ENCODE data around the gene PODXL2. TPM values are rescaled to one million over a fixed set of nuclear protein-coding genes. Genes with fewer than 3 reads are reported as not detected.

The PODXL2 gene
- total RNA-seq, 1 donor from 2014 or later: 4.2 TPM

- Histone ChIP-seq H3K27ac (ENCODE audit: low read depth, low read length) (no peak overlapping the region), H3K27me3 (ENCODE audit: control insufficient read depth in 3 of 3, insufficient read depth in 3 of 3, low read length in 3 of 3) (no peaks in the 10 kb centered on the region), H3K9me3 (ENCODE audit: control insufficient read depth in 3 of 3, low read length in 3 of 3) (no peaks in the 10 kb centered on the region), H3K9ac (ENCODE audit: low read depth in 1 of 3, low read length in 3 of 3) (peak overlapping the region in 1 of 3 donors; percentile 4), H3K4me3 (ENCODE audit: low read length in 3 of 3) (no peak overlapping the region), H3K36me3 (ENCODE audit: control insufficient read depth in 3 of 3, insufficient read depth in 3 of 3, low read length in 3 of 3) (peaks cover 0 to 32% (median 15%) of the 10 kb centered on the region in 3 donors), H3K4me1 (ENCODE audit: control insufficient read depth in 3 of 3, insufficient read depth in 3 of 3, low read length in 3 of 3) (peaks cover 23 to 57% (median 55%) of the 10 kb centered on the region in 3 donors)
Measured at GRCh38 chr3:127718916-127719290, 89.9 kb downstream of the PODXL2 start.

- H3K4me1 ChIP-seq (ENCODE audit: control insufficient read depth in 3 of 3, insufficient read depth in 3 of 3, low read length in 3 of 3): peaks cover 23 to 55% (median 52%) of the 10 kb centered on the region in 3 donors
- H3K27ac ChIP-seq (ENCODE audit: low read depth, low read length): no peak overlapping the region
- no peaks in the 10 kb centered on the region for H3K9me3 ChIP-seq (ENCODE audit: control insufficient read depth in 3 of 3, low read length in 3 of 3)
- H3K4me3 ChIP-seq (ENCODE audit: low read length in 3 of 3): no peak overlapping the region
- H3K9ac ChIP-seq (ENCODE audit: low read depth in 1 of 3, low read length in 3 of 3): peak overlapping the region in 1 of 3 donors; percentile 4
- no peaks in the 10 kb centered on the region for H3K27me3 ChIP-seq (ENCODE audit: control insufficient read depth in 3 of 3, insufficient read depth in 3 of 3, low read length in 3 of 3)
- peaks cover 0 to 30% (median 15%) of the 10 kb centered on the region in 3 donors for H3K36me3 ChIP-seq (ENCODE audit: control insufficient read depth in 3 of 3, insufficient read depth in 3 of 3, low read length in 3 of 3)
Measured at GRCh38 chr3:127719369-127719768, 90.4 kb downstream of the PODXL2 start.

- H3K4me1 ChIP-seq (ENCODE audit: control insufficient read depth in 3 of 3, insufficient read depth in 3 of 3, low read length in 3 of 3): peaks cover 14 to 47% (median 46%) of the 10 kb centered on the region in 3 donors
- no peak overlapping the region for H3K27ac ChIP-seq (ENCODE audit: low read depth, low read length)
- no peak overlapping the region for H3K9ac ChIP-seq (ENCODE audit: low read depth in 1 of 3, low read length in 3 of 3)
- no peaks in the 10 kb centered on the region for H3K27me3 ChIP-seq (ENCODE audit: control insufficient read depth in 3 of 3, insufficient read depth in 3 of 3, low read length in 3 of 3)
- H3K36me3 ChIP-seq (ENCODE audit: control insufficient read depth in 3 of 3, insufficient read depth in 3 of 3, low read length in 3 of 3): peaks cover 0 to 30% (median 15%) of the 10 kb centered on the region in 3 donors
- H3K4me3 ChIP-seq (ENCODE audit: low read length in 3 of 3): no peak overlapping the region
- H3K9me3 ChIP-seq (ENCODE audit: control insufficient read depth in 3 of 3, low read length in 3 of 3): no peaks in the 10 kb centered on the region
Measured at GRCh38 chr3:127720161-127720823, 91.3 kb downstream of the PODXL2 start.

- H3K27me3 ChIP-seq (ENCODE audit: control insufficient read depth in 3 of 3, insufficient read depth in 3 of 3, low read length in 3 of 3): no peaks in the 10 kb centered on the region
- H3K4me1 ChIP-seq (ENCODE audit: control insufficient read depth in 3 of 3, insufficient read depth in 3 of 3, low read length in 3 of 3): peaks cover 14 to 40% (median 39%) of the 10 kb centered on the region in 3 donors
- no peaks in the 10 kb centered on the region for H3K9me3 ChIP-seq (ENCODE audit: control insufficient read depth in 3 of 3, low read length in 3 of 3)
- no peak overlapping the region for H3K27ac ChIP-seq (ENCODE audit: low read depth, low read length)
- H3K9ac ChIP-seq (ENCODE audit: low read depth in 1 of 3, low read length in 3 of 3): no peak overlapping the region
- no peak overlapping the region for H3K4me3 ChIP-seq (ENCODE audit: low read length in 3 of 3)
- peaks cover 0 to 30% (median 12%) of the 10 kb centered on the region in 3 donors for H3K36me3 ChIP-seq (ENCODE audit: control insufficient read depth in 3 of 3, insufficient read depth in 3 of 3, low read length in 3 of 3)
Measured at GRCh38 chr3:127720985-127721935, 92.3 kb downstream of the PODXL2 start.

GRCh38 chr3:127722091-127722784 is 93.3 kb downstream of the PODXL2 start:
- Histone ChIP-seq H3K9me3 (ENCODE audit: control insufficient read depth in 3 of 3, low read length in 3 of 3) (no peaks in the 10 kb centered on the region), H3K27me3 (ENCODE audit: control insufficient read depth in 3 of 3, insufficient read depth in 3 of 3, low read length in 3 of 3) (no peaks in the 10 kb centered on the region), H3K36me3 (ENCODE audit: control insufficient read depth in 3 of 3, insufficient read depth in 3 of 3, low read length in 3 of 3) (peaks cover 0 to 27% (median 12%) of the 10 kb centered on the region in 3 donors), H3K4me3 (ENCODE audit: low read length in 3 of 3) (no peak overlapping the region), H3K27ac (ENCODE audit: low read depth, low read length) (no peak overlapping the region), H3K9ac (ENCODE audit: low read depth in 1 of 3, low read length in 3 of 3) (peak overlapping the region in 1 of 3 donors; percentile 33), H3K4me1 (ENCODE audit: control insufficient read depth in 3 of 3, insufficient read depth in 3 of 3, low read length in 3 of 3) (peaks cover 14 to 33% (median 30%) of the 10 kb centered on the region in 3 donors)

Small RNA genes lying within 50 kb of the gene (small RNA-seq; reads per million reads assigned to genes)
- gene MIR7976: 0.23 reads per million, percentile 10 among the genes with 10 or more reads in this experiment

Other genes starting within 250 kb of the PODXL2 start
- 15.1 TPM for gene TPRA1, start 38.5 kb upstream of the PODXL2 start, total RNA-seq
- gene MCM2, start 30.8 kb upstream of the PODXL2 start, total RNA-seq: 30.3 TPM
- gene ABTB1, start 43.8 kb downstream of the PODXL2 start, total RNA-seq: 6.3 TPM
- 12.5 TPM for gene MGLL, start 193.3 kb downstream of the PODXL2 start, total RNA-seq